GM19372 (cell line): ENCODE results near the gene CHD6.

Experiments used
- ATAC-seq: cut with Tn5 transposase; IDR thresholded peaks from one replicate; pipeline ENCODE4 v1.9.1; 2021; ENCODE audit warnings: mild to moderate bottlenecking, low read depth, moderate library complexity; ENCODE audit not compliant: unreplicated experiment

Gene CHD6

GRCh38 chr20:41406353-41406752, 211.8 kb downstream of the CHD6 start:
- ATAC-seq, result no peak

DNA sequence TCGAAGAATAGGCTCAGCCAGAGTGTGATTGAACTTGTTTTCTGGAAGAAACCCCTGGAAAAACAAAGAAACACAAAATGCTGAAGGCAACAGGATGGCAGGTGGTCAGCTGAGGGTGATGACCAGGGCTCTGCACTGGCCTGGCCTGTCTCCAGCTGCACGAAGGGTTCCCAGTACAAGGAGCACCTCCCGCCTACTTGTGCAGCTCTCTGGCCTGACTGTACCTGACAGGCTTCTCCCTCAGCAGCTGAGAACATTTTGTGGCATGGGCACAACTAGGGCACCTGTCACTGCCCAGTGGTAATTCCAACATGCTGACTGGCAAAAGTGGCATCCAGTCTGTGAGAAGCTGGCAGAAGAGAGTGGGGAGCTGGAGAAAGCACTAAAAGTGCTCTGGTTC, 212.7 kb downstream of the CHD6 start:
- no peak for ATAC-seq

- no peak for ATAC-seq
Measured at GRCh38 chr20:41403604-41404003, 214.6 kb downstream of the CHD6 start.

- ATAC-seq, result no peak
Measured at GRCh38 chr20:41398408-41398807, 219.8 kb downstream of the CHD6 start.

DNA sequence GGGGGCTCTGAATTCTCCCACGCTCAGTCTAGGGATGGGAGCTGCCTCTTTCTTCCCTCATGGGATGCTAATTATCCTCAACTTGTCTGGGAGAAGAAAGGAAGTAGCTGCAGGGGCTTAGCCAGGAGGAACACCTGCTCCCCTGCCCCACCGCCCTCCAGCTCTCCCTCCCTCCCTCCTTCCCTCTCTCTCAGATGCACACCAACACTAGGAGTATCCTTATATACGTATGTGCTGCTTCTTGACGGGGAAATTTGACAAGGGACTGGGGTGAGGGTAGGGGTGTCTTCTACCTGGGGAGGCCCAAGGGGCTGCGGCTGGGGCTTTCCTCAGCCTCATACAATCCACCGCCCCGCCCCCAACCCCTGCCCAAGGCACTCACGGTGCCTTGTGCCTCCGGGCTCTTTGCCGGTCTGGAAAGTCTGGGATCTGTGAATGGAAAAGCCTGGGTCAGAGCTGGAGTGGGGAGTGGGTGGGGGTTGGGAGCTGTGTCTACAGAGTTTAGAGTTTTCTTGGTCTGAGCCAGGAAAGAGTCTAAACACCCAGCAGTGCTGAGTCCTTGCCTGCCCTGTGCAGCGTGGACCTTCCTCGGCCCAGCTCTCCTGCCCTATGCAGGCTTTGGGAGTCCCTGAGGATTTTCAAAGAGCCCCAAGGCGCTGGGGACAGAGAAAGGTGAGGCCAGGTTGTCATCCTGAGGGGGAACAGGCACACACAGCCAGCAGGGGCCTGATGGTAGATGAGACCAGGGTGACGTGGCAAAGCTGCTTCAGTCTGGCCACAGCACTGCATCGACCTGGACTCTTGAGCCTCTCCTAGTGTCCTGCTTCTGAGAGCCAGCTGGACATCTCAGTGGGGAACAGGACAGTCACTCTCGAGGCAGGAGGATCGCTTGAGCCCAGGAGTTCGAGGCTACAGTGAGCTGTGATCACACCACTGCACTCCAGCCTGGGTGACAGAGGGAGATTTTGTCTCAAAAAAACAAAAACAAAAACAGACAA, 222.2 kb downstream of the CHD6 start:
- no peak for ATAC-seq

GRCh38 chr20:41394931-41395666, 223.1 kb downstream of the CHD6 start:
- ATAC-seq, result no peak

GRCh38 chr20:41394081-41394480, 224.1 kb downstream of the CHD6 start:
- ATAC-seq, result no peak

DNA sequence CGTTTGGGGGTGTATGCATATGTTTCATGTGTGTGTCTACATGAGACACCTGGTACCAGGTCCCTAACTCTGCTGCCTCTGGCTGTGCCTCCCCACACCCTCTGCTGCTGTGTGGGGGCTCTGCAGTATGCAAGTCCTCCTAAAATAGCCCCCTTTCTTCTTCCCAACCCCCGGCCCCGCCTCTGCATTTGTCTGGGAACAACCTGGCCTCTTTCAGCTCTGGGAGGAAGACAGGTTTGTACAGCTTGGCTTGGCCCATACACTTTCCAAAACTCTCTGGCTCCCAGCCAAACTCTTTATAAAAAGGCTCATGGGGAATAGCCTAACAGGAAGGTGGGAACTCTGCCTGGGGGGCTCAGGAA, 224.5 kb downstream of the CHD6 start:
- ATAC-seq, result no peak

- ATAC-seq, result no peak
Measured at GRCh38 chr20:41392871-41393704, 225.1 kb downstream of the CHD6 start.

GRCh38 chr20:41392295-41392694, 225.9 kb downstream of the CHD6 start:
- ATAC-seq, result no peak

DNA sequence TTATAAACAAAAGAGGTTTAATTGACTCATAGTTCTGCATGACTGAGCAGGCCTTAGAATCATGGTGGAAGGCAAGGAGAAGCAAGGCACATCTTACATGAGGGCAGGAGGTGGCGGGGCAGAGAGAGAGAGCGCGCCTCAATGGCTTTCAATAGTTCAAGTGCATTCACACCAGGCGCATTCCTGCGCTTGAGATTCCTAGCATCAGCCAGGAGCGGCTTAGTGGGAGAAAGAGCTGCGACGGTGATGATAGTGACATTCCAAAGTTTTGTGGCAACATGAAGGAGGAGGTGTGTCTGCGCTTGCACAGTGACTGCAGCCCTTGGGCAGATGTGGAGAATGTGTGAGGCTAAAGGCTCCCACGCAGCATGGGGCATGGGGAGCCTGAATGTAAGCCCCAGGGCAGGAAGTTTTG, 226.6 kb downstream of the CHD6 start:
- no peak for ATAC-seq

- ATAC-seq, result no peak
Measured at GRCh38 chr20:41390889-41391288, 227.3 kb downstream of the CHD6 start.

DNA sequence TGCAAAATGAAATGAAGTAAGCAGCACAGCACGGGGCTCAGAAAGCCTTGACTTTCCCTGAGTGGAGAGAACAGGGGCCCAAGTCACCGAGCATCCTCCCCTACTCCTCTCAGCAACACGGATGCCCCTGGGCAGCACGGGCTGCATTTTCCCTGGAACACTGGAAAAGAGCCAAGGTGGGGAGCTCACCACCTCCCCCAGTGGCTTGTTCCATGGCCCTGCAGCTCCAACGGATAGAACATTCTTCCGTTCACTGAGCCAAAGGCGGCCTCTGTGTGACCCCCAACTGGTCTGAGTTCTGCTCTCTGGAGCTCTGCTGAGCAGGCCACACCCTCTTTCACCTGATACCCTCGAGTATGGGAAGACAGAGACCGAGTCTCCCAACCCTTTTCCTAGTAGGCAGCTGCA, 230.7 kb downstream of the CHD6 start:
- ATAC-seq, result no peak

DNA sequence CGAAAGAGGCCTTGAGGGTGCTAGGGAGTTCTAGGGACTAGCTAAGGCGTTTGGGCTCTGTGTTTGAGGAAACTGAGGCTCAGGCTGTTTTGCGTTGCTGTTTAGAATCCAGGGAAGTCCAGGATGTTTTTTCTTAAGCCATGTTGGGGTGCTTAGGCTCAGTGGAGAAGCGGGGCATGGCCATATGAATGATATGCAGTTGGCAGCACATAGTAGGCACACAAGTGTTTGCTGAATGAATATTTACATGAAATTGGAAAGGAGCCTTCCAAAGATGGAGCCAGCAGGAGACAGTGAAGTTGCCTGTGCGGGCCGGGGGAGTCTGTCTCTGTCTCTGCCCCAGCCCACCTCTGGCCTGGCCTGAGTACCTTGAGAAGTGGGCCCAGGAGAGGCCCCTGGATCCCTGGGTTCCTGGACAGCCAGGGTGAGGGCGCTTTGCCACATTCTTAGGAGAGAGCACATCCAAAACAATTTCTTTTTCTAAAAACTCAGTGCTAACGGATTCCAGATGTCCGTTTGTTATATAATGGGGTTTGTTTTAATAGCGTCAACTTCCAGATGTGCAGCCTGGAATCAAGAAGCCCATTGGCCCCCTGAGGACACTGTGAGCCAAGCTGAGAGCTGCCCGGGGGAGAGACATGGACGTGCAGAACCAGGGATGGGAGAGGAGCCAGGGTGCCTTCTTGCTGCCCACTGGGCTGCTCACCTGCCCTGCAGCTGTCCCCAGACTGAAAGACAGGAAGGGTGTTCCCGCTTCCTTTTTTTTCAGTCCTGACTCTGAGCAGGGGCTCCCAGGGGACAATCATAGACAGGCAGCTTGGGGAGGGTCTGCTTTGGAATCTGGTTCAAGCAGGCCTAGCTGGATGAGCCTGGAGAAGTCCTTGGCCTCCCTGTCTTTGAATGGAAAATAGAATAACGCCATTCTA, 231.4 kb downstream of the CHD6 start:
- ATAC-seq, result no peak

- ATAC-seq, result no peak
Measured at GRCh38 chr20:41382791-41383305, 235.3 kb downstream of the CHD6 start.

DNA sequence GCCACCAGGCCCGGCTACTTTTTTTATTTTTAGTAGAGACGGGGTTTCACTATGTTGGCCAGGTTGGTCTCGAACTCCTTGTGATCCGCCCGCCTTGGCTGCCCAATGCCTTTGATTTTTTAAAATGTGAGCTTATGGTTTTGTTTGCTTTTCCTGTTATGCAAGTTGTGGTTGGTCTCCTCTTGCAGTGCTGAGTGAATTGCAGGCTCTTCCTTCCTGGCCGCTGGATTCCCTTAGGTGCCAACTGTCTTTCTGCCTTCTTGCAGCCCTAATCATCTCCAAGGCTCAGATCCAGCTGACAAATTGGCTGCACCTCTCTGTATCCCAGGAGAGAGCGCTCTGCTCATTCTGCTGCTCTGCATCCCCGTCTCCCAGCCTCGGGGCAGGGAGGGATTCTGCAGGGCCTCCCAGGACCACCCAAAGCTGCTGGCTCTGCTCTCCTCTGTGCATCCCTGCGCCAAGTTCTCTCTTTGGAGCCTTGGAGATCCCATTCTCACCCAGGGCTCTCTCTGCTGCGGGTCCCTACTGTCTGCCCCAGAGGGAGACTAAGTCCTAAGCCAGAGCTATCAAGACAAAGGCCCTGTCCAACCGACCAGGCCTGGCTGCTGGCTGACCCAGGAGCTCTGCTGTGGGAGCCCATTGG, 237.5 kb downstream of the CHD6 start:
- no peak for ATAC-seq

DNA sequence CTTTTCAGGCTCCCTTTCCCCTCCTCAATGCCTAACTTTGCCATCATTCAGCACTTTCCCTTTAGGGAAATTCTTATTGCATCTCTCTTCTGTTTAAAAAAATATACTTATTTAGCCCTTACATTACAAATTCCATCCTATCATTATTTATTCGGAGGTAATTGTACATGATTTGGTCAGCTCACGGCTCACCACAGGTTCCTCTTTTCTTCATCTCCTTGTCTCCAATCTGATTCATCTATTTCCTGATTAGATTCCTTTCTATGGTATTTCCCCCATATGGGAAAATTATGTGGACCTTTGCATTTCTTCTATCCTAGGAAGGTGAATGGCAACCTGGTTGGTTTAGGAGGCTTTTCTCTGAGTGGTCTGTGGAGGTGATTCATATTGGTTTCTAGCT, 238.6 kb downstream of the CHD6 start:
- no peak for ATAC-seq

DNA sequence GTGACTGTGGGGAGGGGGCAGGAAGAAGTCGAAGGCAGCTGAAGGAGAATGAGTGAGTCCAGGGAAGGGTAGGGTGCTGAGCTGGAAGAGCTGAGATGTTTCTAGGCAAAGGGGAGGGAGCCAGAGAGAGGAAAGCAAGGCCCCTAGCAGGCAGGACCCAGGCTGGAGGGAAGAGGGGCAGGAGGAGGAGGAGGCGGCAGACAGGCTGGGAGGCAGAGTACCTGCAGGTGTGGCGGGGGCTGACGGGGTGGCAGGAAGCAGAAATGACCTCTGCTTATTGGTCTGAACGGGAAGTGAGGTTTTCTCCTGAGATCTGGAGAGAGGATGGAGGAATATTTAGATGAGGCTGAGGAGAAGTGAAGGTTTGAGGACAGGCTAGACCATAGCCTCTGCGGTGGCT, 240.9 kb downstream of the CHD6 start:
- no peak for ATAC-seq

DNA sequence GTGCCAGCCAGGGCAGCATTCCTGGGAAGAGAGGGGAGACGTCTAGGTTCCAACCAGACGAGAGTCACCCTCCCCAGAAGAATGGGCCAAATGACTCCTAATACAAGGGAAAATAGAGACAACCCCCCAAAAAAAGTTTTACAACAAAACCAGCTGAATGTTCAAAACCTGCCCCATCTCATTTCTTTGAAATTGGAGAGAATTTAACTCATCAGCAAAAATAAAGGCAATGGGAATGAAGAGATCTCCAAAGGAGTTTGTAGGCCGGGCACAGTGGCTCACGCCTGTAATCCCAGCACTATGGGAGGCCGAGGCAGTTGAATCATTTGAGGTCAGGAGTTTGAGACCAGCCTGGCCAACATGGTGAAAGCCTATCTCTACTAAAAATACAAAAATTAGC, 241.8 kb downstream of the CHD6 start:
- no peak for ATAC-seq
